Lung (tissue), 12 donors: Measurements from ENCODE around the gene VOPP1. TPM values are rescaled to one million over a fixed set of nuclear protein-coding genes. Genes with fewer than 3 reads are reported as not detected.

Experiments used
- ATAC-seq: fragments of 200-7000 bp; cut with Tn5 transposase; one replicate; pipeline ENCODE4 v1.9.1; 2020; ENCODE audit warnings: moderate number of reproducible peaks; ENCODE audit not compliant: insufficient read depth, low FRiP score
- DNase-seq, 3 donors: peaks; one replicate each; pipeline ENCODE4 v3.0.0-alpha.2; 2013 to 2017
- H3K27ac ChIP-seq, 2 donors: one replicate each; pipeline ENCODE4 v1.5.1; 2013; ENCODE audit warnings: mild to moderate bottlenecking in 2 of 2, moderate library complexity in 2 of 2, control low read depth in 1 of 2, inconsistent platforms in 1 of 2, low read depth in 1 of 2, low read length in 1 of 2
- H3K27me3 ChIP-seq, 3 donors: one replicate each; pipeline ENCODE4 v1.5.1; 2013; ENCODE audit warnings: low read length in 2 of 3; ENCODE audit not compliant: control insufficient read depth in 3 of 3, insufficient read depth in 3 of 3
- H3K36me3 ChIP-seq, 4 donors: one replicate each; pipeline ENCODE4 v1.5.1; 2013; ENCODE audit warnings: low read length in 4 of 4, mild to moderate bottlenecking in 1 of 4, moderate library complexity in 1 of 4; ENCODE audit not compliant: control insufficient read depth in 4 of 4, insufficient read depth in 4 of 4
- H3K4me1 ChIP-seq, 5 donors: one replicate each; pipeline ENCODE4 v1.5.1; 2013; ENCODE audit warnings: low read length in 5 of 5, mild to moderate bottlenecking in 2 of 5, moderate library complexity in 1 of 5; ENCODE audit not compliant: control insufficient read depth in 5 of 5, insufficient read depth in 5 of 5
- H3K4me3 ChIP-seq: one replicate; pipeline ENCODE4 v1.5.1; 2013; ENCODE audit warnings: mild to moderate bottlenecking, control low read depth, moderate library complexity
- H3K9ac ChIP-seq, 2 donors: one replicate each; pipeline ENCODE4 v1.5.1; 2013; ENCODE audit warnings: low read length in 2 of 2, control low read depth in 1 of 2; ENCODE audit not compliant: insufficient read depth in 1 of 2
- H3K9me3 ChIP-seq, 4 donors: one replicate each; pipeline ENCODE4 v1.5.1; 2013; ENCODE audit warnings: low read length in 3 of 4, mild to moderate bottlenecking in 1 of 4, moderate library complexity in 1 of 4; ENCODE audit not compliant: control insufficient read depth in 4 of 4, insufficient read depth in 3 of 4
- CTCF ChIP-seq: IDR thresholded peaks from 2 replicates; pipeline ENCODE4 v1.5.1; 2012; ENCODE audit warnings: mild to moderate bottlenecking; ENCODE audit errors: control extremely low read depth, extremely low read depth
- WGBS, 2 donors: extraction: QIAGEN DNeasy Blood & Tissue Kit; methylation state at CpG; one replicate each; pipeline ENCODE4 v1.1.7; 2013; 5-methylcytosine and 5-hydroxymethylcytosine counted together
- polyA plus RNA-seq, 2 donors: library from polyadenylated mRNA; stranded (reverse); fragments of 200-250 nt; gene quantifications; one replicate each; pipeline ENCODE4 v1.2.1, GENCODE V29; 2013
- total RNA-seq, 2 donors: library from RNA; depleted of rRNA in 1 of 2; stranded (reverse); fragments of >200 nt in 1 of 2; gene quantifications; one replicate each; pipeline ENCODE4 v1.2.1, GENCODE V29; 2014 to 2021
- donor health status: control.
- donor health status: control.
- donor health status: Bipolar disorder and iron deficiency.
- donor health status: healthy.
- donor health status: DM: yes; HTN: yes; CAD: no.

VOPP1 gene
- total and polyA plus RNA-seq, 4 donors = 25.8 to 64.0 (median 38.0) TPM

DNA sequence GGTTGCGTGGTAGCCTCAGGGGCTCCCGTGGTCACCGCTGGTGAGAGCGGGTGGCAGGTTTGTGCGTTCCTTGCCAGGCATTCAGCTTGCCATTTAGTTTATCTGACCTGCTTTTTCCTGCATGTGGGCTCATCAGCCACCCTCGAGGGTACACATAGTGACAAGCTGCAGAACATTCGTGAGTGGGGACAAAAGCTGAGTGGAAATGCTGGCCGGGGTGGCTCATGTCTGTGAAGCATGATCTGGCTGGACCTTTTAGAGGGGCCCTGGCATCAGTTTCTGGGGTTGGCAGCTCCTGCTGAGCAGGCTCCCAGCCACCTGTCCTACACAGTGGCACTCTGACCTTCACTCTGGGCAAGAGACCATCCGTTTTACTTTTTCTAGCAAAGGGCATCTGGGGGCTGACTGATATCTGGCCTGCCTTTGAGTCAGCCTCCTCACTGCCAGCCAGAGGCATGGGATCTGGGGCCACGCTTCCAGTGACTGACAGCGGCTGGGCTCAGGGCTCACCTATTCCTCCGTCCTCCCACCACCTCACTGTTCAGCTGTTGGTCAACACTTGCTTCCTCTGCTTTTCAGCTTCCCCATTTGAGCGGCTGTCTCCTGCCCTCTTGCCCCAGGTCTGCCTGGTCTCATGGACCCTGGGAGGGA, 132.1 kb downstream of the VOPP1 start:
- no peak for TF ChIP-seq CTCF
- ATAC-seq (no peak), DNase-seq (no peak)
- no peak overlapping the region for H3K4me3 ChIP-seq
- no peaks in the 10 kb centered on the region for H3K36me3 ChIP-seq
- H3K9me3 ChIP-seq = peaks cover 0 to 2% (median 0%) of the 10 kb centered on the region in 4 donors
- WGBS, 2 donors = 74 to 79% methylated on average over 13 of the region's 13 CpGs
- H3K27ac ChIP-seq = no peak overlapping the region
- H3K9ac ChIP-seq = no peak overlapping the region
- peaks cover 0 to 11% (median 4%) of the 10 kb centered on the region in 5 donors for H3K4me1 ChIP-seq
- no peaks in the 10 kb centered on the region for H3K27me3 ChIP-seq

- Histone ChIP-seq H3K9ac (no peak overlapping the region), H3K4me3 (no peak overlapping the region), H3K27me3 (no peaks in the 10 kb centered on the region), H3K9me3 (peaks cover 0 to 2% (median 0%) of the 10 kb centered on the region in 4 donors), H3K4me1 (peaks cover 0 to 11% (median 4%) of the 10 kb centered on the region in 5 donors), H3K27ac (no peak overlapping the region), H3K36me3 (no peaks in the 10 kb centered on the region)
- TF ChIP-seq CTCF = no peak
- 63 to 80% methylated on average over 10 of the region's 10 CpGs for WGBS, 2 donors
- ATAC-seq (no peak), DNase-seq (peak in 1 of 3 donors; percentile 13)
Observed at GRCh38 chr7:55439627-55440026, 132.7 kb downstream of the VOPP1 start.

DNA sequence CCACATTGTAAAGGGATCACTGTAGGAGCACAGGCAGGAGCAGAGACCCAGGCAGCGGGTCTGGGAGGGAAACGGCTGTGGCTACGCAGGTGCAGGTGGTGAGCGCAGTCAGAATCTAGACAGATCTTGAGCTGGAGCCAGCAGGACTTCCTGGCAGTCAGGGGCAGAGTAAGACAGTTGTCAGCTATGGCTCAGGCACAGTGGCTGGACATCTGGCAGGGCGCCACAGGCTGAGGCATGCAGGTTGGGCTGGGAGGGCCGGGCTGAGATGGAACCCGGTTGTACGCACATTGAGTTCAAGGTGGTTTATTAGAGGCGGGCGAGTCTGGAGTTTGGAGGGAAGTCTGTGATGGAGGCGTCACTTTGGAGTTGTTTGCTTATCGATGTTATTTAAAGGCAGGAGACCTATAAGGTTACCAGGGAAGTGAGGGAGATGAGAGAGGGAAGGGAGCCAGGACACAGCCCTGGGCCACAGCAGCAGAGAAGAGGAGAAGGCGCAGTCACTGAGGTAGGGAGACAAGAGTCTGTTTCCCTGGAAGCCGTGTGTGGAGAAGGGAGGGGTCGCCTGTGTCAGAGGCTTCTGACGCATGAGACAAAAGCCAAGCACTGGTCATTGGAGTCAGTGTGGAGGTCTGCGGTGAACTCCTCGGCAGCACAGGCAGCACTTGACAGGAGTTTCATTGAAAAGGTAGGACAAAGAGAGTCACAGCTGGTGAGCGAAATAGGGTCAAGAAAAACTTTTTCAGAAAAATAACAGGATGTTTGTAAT, 133.4 kb downstream of the VOPP1 start:
- Histone ChIP-seq H3K27ac (no peak overlapping the region), H3K4me3 (no peak overlapping the region), H3K27me3 (no peaks in the 10 kb centered on the region), H3K9ac (no peak overlapping the region), H3K4me1 (peaks cover 0 to 11% (median 4%) of the 10 kb centered on the region in 5 donors), H3K9me3 (no peaks in the 10 kb centered on the region), H3K36me3 (no peaks in the 10 kb centered on the region)
- 47 to 64% methylated on average over 19 of the region's 19 CpGs for WGBS, 2 donors
- TF ChIP-seq CTCF = no peak
- DNase-seq (peak in 2 of 3 donors; percentile 40 to 44), ATAC-seq (peak; percentile 48)
